Endodermal cell (in vitro differentiated cells): ENCODE results near the gene LTF. TPM values are rescaled to one million over a fixed set of nuclear protein-coding genes. Genes with fewer than 3 reads are reported as not detected.

ENCODE experiments used
- DNase-seq: peaks from one replicate; pipeline ENCODE4 v3.0.0-alpha.2; 2017
- H3K27ac ChIP-seq: 2 replicates; pipeline ENCODE4 v1.5.1; 2013; ENCODE audit warnings: mild to moderate bottlenecking, low read depth, low read length, moderate library complexity
- H3K27me3 ChIP-seq: 2 replicates; pipeline ENCODE4 v1.6.1; 2013; ENCODE audit warnings: mild to moderate bottlenecking, low read length, moderate library complexity; ENCODE audit not compliant: insufficient read depth, control insufficient read depth, poor library complexity, severe bottlenecking
- H3K36me3 ChIP-seq: 2 replicates; pipeline ENCODE4 v1.7.0; 2013; ENCODE audit warnings: mild to moderate bottlenecking, low read length, moderate library complexity; ENCODE audit not compliant: control insufficient read depth, insufficient read depth
- H3K4me1 ChIP-seq: one replicate; pipeline ENCODE4 v1.7.0; 2013; ENCODE audit warnings: low read length; ENCODE audit not compliant: control insufficient read depth, insufficient read depth
- H3K4me3 ChIP-seq: 2 replicates; pipeline ENCODE4 v1.5.1; 2013; ENCODE audit warnings: mild to moderate bottlenecking, low read length, moderate library complexity
- H3K9ac ChIP-seq: 2 replicates; pipeline ENCODE4 v1.6.1; 2013; ENCODE audit warnings: mild to moderate bottlenecking, low read length, moderate library complexity; ENCODE audit not compliant: poor library complexity, severe bottlenecking; ENCODE audit errors: extremely low read depth
- H3K9me3 ChIP-seq: 2 replicates; pipeline ENCODE4 v1.6.1; 2013; ENCODE audit warnings: mild to moderate bottlenecking, low read length, moderate library complexity; ENCODE audit not compliant: control insufficient read depth
- H3K27ac Mint-ChIP-seq: 2 replicates; pipeline ENCODE4 v1.8.0; 2020; ENCODE audit warnings: mixed read lengths
- H3K27me3 Mint-ChIP-seq: 2 replicates; pipeline ENCODE4 v1.8.0; 2021; ENCODE audit warnings: mild to moderate bottlenecking, mixed read lengths; ENCODE audit not compliant: insufficient read depth
- H3K36me3 Mint-ChIP-seq: 2 replicates; pipeline ENCODE4 v1.8.0; 2020; ENCODE audit warnings: low read depth, mixed read lengths
- H3K4me1 Mint-ChIP-seq: 2 replicates; pipeline ENCODE4 v1.8.0; 2020; ENCODE audit warnings: mixed read lengths
- H3K4me3 Mint-ChIP-seq: 2 replicates; pipeline ENCODE4 v1.8.0; 2020; ENCODE audit warnings: mild to moderate bottlenecking, moderate library complexity, mixed read lengths
- H3K9me3 Mint-ChIP-seq: 2 replicates; pipeline ENCODE4 v1.8.0; 2020; ENCODE audit warnings: mild to moderate bottlenecking, mixed read lengths
- CTCF ChIP-seq: fragments of 200-600 bp; sonication (generic); conservative IDR thresholded peaks from 2 replicates; pipeline ENCODE4 v1.5.0; 2021; ENCODE audit warnings: antibody characterized with exemption, mild to moderate bottlenecking
- WGBS, 2 experiments: methylation state at CpG; one replicate each; pipeline versions ENCODE4 v1.1.5 to v1.1.7; 2013; ENCODE audit warnings: missing lambda C conversion rate in 2 of 2, mixed read lengths in 1 of 2; ENCODE audit not compliant: insufficient coverage in 1 of 2, insufficient read length in 1 of 2; 5-methylcytosine and 5-hydroxymethylcytosine counted together
- total RNA-seq, 2 donors: library from RNA; stranded (reverse); fragmentation: NEBNext Ultra II Directional in 1 of 2; extraction: Animal tissue kit (Norgen Biotek cat#: 25700) in 1 of 2; gene quantifications; 2 replicates in 1 of 2; 3 replicates in 1 of 2; pipeline ENCODE4 v1.2.1, GENCODE V29; 2021

The LTF gene
- total RNA-seq, 2 donors from 2014 or later = 0.24 to 0.31 TPM

GRCh38 chr3:46463868-46464241 lies 850 bp downstream of the LTF start:
- H3K36me3 ChIP-seq = no peaks in the 10 kb centered on the region
- H3K27me3 ChIP-seq = no peaks in the 10 kb centered on the region
- peaks cover 9% of the 10 kb centered on the region for H3K9me3 ChIP-seq
- no peaks in the 10 kb centered on the region for H3K36me3 Mint-ChIP-seq
- H3K9me3 Mint-ChIP-seq = peaks cover 8% of the 10 kb centered on the region
- no peak for TF ChIP-seq CTCF
- H3K4me1 ChIP-seq = no peaks in the 10 kb centered on the region
- H3K4me3 Mint-ChIP-seq = no peak overlapping the region
- no peak overlapping the region for H3K9ac ChIP-seq
- DNase-seq = peak; percentile 41
- 91 to 100% methylated on average over 4 to 8 of the region's 8 CpGs for WGBS, 2 experiments
- peaks cover 55% of the 10 kb centered on the region for H3K27me3 Mint-ChIP-seq
- H3K27ac Mint-ChIP-seq = no peak overlapping the region
- H3K27ac ChIP-seq = no peak overlapping the region
- H3K4me1 Mint-ChIP-seq = no peaks in the 10 kb centered on the region
- H3K4me3 ChIP-seq = no peak overlapping the region

DNA sequence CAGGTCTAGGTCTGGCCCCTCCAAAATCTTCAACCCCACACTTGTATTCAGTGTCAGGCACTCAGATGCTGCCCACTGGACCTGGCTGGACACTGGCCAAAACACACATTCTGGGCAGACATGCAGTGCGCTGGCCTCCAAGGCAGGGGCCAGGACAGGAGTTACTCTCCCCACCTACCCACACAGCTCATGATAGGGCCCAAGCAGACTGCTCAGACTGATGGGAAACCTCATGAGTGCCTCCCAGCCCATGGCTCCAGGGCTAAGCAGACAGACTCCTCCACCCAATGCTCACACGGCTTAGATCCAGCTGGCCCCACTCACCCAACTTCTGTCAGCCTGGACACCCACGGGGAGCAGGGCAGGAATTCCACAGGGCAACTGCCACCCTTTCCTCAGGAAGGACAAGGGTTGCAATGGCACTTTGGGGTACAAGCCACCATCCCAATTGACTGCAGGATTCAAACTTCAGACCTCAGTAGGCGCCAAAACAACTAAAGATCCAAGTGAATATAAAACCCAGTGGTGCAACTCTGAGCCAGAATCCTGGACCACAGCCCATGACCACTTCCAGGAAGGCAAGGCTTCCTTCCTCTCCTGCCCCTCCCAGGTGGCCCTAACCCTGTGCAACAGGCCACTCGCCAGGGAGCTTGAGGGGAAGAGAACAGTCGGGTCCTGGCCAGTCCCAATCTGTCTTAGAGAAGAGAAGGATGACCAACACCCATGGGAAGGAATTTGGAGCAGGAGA lies 1.4 kb downstream of the LTF start:
- Mint-ChIP-seq H3K9me3 (peaks cover 8% of the 10 kb centered on the region), H3K27me3 (peaks cover 54% of the 10 kb centered on the region), H3K4me1 (no peaks in the 10 kb centered on the region), H3K36me3 (no peaks in the 10 kb centered on the region), H3K4me3 (no peak overlapping the region), H3K27ac (no peak overlapping the region)
- no peaks in the 10 kb centered on the region for H3K36me3 ChIP-seq
- H3K27ac ChIP-seq = no peak overlapping the region
- H3K4me3 ChIP-seq = no peak overlapping the region
- DNase-seq = peak; percentile 40
- 92 to 95% methylated on average over 4 to 6 of the region's 6 CpGs for WGBS, 2 experiments
- H3K27me3 ChIP-seq = no peaks in the 10 kb centered on the region
- no peak overlapping the region for H3K9ac ChIP-seq
- no peak for TF ChIP-seq CTCF
- peaks cover 9% of the 10 kb centered on the region for H3K9me3 ChIP-seq
- H3K4me1 ChIP-seq = no peaks in the 10 kb centered on the region

GRCh38 chr3:46462511-46462910 lies 2.2 kb downstream of the LTF start:
- DNase-seq = peak; percentile 41
- peaks cover 52% of the 10 kb centered on the region for H3K27me3 Mint-ChIP-seq
- 80 to 93% methylated on average over 3 of the region's 3 CpGs for WGBS, 2 experiments
- Histone ChIP-seq H3K9ac (no peak overlapping the region), H3K4me1 (no peaks in the 10 kb centered on the region), H3K9me3 (peaks cover 9% of the 10 kb centered on the region), H3K27ac (no peak overlapping the region), H3K27me3 (no peaks in the 10 kb centered on the region), H3K36me3 (no peaks in the 10 kb centered on the region), H3K4me3 (no peak overlapping the region)
- peaks cover 8% of the 10 kb centered on the region for H3K9me3 Mint-ChIP-seq
- no peaks in the 10 kb centered on the region for H3K4me1 Mint-ChIP-seq
- TF ChIP-seq CTCF = no peak
- no peak overlapping the region for H3K27ac Mint-ChIP-seq
- no peaks in the 10 kb centered on the region for H3K36me3 Mint-ChIP-seq
- no peak overlapping the region for H3K4me3 Mint-ChIP-seq
